HEK293 (cell line): ENCODE data around the gene HMCN1.

ENCODE experiments used
- EGR2 ChIP-seq: fragments of 450-650 bp; formaldehyde crosslinking; IDR thresholded peaks from 2 replicates; pipeline ENCODE4 v1.5.1; 2016; ENCODE audit warnings: low read depth, missing biosample characterization, missing genetic modification characterization
- ZNF184 ChIP-seq: fragments of 450-650 bp; IDR thresholded peaks from 2 replicates; pipeline ENCODE4 v1.5.1; 2018; ENCODE audit warnings: missing biosample characterization, mild to moderate bottlenecking, missing genetic modification characterization
- ZNF24 ChIP-seq: fragments of 450-650 bp; formaldehyde crosslinking; IDR thresholded peaks from 2 replicates; pipeline ENCODE4 v1.5.1; 2016; ENCODE audit warnings: missing biosample characterization, missing genetic modification characterization
- ZNF274 ChIP-seq, 2 experiments: fragments of 200-500 bp in 1 of 2; fragments of 450-650 bp in 1 of 2; sonication (Bioruptor generic) in 1 of 2; formaldehyde crosslinking in 1 of 2; IDR thresholded peaks; 2 replicates each; pipeline versions ENCODE4 v1.5.1 to v1.6.1; 2014 to 2016; ENCODE audit warnings: borderline replicate concordance in 1 of 2, inconsistent platforms in 1 of 2, low read length in 1 of 2, missing biosample characterization in 1 of 2, missing genetic modification characterization in 1 of 2
- ZNF311 ChIP-seq: fragments of 450-650 bp; formaldehyde crosslinking; IDR thresholded peaks from 2 replicates; pipeline ENCODE4 v1.5.1; 2017; ENCODE audit warnings: missing biosample characterization, missing genetic modification characterization, borderline replicate concordance
- TF ChIP-seq, protein P1 (sequence below): fragments of 450-650 bp; formaldehyde crosslinking; IDR thresholded peaks from 2 replicates; pipeline ENCODE4 v1.5.1; 2016; ENCODE audit warnings: missing biosample characterization, missing genetic modification characterization

DNA sequence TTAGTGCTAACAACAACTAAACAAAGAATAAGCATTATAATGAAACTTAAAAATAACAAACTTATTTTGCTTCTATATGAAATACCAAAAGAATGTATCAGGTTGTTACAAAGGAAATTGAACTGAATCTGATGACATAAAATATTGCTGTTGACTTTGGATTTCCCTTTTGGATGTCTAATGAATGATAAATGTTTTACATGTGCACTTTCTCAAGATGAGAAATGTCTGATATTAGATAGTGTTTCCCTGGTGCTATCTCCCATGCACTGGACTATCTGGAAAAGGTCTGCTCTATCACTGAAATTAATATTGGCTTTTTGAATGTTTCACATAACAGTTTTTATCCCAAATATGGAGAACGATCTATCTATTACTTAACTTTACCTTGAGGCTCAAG is 179.9 kb downstream of the HMCN1 start:
- TF ChIP-seq ZNF184 (no peak), ZNF24 (tag by site-specific recombination) (no peak), EGR2 (no peak), ZNF274 (IDR thresholded peaks at IDR 0.05; ENCODE audit: low read length) (no peak), ZNF274 (tag by site-specific recombination; IDR thresholded peaks at IDR 0.05; ENCODE audit: borderline replicate concordance) (no peak), ZNF311 (tag by site-specific recombination) (no peak)
- TF ChIP-seq, protein P1, sequence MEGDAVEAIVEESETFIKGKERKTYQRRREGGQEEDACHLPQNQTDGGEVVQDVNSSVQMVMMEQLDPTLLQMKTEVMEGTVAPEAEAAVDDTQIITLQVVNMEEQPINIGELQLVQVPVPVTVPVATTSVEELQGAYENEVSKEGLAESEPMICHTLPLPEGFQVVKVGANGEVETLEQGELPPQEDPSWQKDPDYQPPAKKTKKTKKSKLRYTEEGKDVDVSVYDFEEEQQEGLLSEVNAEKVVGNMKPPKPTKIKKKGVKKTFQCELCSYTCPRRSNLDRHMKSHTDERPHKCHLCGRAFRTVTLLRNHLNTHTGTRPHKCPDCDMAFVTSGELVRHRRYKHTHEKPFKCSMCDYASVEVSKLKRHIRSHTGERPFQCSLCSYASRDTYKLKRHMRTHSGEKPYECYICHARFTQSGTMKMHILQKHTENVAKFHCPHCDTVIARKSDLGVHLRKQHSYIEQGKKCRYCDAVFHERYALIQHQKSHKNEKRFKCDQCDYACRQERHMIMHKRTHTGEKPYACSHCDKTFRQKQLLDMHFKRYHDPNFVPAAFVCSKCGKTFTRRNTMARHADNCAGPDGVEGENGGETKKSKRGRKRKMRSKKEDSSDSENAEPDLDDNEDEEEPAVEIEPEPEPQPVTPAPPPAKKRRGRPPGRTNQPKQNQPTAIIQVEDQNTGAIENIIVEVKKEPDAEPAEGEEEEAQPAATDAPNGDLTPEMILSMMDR (tag by site-specific recombination), result no peak
